HEK293T (cell line): Measurements from ENCODE around the gene DSP.

Source experiments
- ARNT ChIP-seq: fragments of 450-650 bp; IDR thresholded peaks from 2 replicates; pipeline ENCODE4 v1.6.1; 2017; ENCODE audit warnings: mild to moderate bottlenecking
- FOXA1 ChIP-seq: fragments of 450-650 bp; IDR thresholded peaks from 2 replicates; pipeline ENCODE4 v1.6.1; 2016; ENCODE audit warnings: mild to moderate bottlenecking
- FOXM1 ChIP-seq: fragments of 450-650 bp; IDR thresholded peaks from 2 replicates; pipeline ENCODE4 v1.6.1; 2017; ENCODE audit warnings: mild to moderate bottlenecking, borderline replicate concordance
- L3MBTL2 ChIP-seq: fragments of 450-650 bp; conservative IDR thresholded peaks from 2 replicates; pipeline ENCODE4 v1.6.1; 2016; ENCODE audit warnings: mild to moderate bottlenecking
- SP1 ChIP-seq: fragments of 450-650 bp; IDR thresholded peaks from 2 replicates; pipeline ENCODE4 v1.6.1; 2017
- TARDBP ChIP-seq: fragments of 450-650 bp; IDR thresholded peaks from 2 replicates; pipeline ENCODE4 v1.6.1; 2016

GRCh38 chr6:7555671-7556070 is 14.2 kb downstream of the DSP start:
- no peak for TF ChIP-seq FOXM1
- no peak for TF ChIP-seq SP1
- no peak for TF ChIP-seq TARDBP
- no peak for TF ChIP-seq L3MBTL2
- TF ChIP-seq ARNT: no peak
- no peak for TF ChIP-seq FOXA1
